ENCODE results near the gene DRC3.
A peak's percentile ranks its signal among the peaks of the same experiment; 100 is the strongest.
"Not testable (repeated sequence)": the region's sequence is repeated elsewhere in the genome, so short reads cannot be mapped to it uniquely, and the experiment has no call there.

DRC3 gene, protein sequence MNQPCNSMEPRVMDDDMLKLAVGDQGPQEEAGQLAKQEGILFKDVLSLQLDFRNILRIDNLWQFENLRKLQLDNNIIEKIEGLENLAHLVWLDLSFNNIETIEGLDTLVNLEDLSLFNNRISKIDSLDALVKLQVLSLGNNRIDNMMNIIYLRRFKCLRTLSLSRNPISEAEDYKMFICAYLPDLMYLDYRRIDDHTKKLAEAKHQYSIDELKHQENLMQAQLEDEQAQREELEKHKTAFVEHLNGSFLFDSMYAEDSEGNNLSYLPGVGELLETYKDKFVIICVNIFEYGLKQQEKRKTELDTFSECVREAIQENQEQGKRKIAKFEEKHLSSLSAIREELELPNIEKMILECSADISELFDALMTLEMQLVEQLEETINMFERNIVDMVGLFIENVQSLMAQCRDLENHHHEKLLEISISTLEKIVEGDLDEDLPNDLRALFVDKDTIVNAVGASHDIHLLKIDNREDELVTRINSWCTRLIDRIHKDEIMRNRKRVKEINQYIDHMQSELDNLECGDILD

DNA sequence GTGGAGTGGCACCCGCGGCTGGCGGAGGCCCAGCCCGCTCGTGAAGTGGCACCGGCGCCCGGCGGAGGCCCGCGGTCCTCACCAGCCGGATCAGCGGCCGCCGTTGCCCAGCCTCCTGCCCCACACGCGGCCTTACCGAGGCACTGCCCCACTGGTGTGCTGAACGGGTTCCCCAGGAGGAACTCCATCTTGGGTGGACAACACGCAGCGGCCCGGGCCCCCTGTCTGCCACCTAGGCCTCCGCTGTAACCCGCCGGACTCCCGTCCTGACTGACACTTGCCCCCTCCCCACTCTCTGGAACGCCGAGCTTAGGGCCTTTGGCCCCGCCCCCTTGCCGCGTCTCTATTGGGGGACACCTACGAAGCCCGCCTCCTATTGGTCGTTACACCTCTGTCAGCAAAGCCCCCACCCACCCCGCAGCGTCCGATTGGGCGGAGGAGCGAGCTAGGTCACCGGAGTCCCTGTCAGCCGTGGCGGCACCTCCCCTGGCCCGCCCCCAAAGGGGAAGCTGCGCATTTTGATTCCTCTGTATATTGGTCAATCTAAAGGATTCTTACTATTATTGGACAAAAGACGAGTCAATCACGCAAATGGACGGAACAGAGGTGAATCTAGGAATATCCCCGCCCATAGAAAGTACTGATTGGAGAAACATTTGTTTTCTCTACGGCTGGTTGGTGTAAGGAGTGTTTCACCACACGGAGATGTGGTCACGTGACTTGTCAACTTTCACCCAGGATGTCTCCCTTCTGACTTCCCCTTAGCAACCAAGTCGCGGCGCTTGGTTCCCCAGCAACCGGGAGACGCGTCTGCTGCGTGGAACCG is at the start of gene DRC3, which contains the start of gene TOM1L2:
DRC3 (plus strand) TSS at position 737 of the 826 bp plus-strand sequence. CDS start 4,737 bp downstream, outside the sequence.
TOM1L2 (minus strand) TSS at position 275 of the 826 bp plus-strand sequence; CDS start at position 188, 87 bp downstream.
- peak; percentile 100 for DNase-seq

DNA sequence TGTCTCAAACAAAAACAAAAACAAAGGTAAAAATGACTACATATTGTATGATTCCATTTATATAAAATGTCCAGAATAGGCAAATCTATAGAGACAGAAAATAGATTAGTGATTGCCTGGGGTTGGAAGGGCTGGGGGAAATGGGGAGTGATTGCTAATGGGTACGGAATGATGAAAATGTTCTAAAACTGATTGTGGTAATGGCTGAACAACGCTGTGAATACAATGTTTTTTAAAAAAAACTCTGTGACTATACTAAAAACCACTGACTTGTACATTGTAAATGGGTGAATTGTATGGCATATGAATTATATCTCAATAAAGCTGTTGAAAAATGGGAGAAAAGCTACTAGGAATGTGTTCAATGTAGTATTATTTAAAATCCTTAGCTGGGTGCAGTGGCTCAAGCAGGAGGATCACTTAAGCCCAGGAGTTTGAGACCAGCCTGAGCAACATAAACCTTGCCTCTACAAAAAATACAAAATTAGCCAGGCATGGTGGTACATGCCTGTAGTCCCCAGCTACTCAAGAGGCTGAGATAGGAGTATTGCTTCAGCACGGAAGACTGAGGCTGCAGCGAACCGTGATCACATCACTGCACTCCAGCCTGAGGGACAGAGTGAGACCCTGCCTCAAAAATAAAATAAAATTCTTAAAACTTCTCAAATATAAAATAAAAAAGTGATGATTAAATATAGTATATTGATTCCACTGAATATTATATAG is 48.4 kb upstream of the DRC3 start:
- no peak for DNase-seq

DNA sequence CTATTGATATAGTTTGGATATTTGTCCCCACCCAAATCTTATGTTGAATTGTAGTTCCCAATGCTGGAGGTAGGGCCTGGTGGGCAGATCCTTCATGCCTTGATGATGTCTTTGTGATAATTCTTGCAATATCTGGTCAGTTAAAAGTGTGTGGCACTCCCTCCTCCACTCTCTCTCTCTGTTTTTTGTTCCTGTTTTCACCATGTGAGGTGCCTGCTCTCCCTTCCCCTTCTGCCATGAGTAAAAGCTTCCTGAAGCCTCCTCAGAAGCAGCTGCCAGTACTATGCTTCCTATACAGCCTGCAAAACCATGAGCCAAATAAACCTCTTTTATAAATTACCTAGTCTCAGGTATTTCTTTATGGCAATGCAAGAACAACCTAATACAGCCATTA is 47.8 kb upstream of the DRC3 start:
- no peak for DNase-seq

DNA sequence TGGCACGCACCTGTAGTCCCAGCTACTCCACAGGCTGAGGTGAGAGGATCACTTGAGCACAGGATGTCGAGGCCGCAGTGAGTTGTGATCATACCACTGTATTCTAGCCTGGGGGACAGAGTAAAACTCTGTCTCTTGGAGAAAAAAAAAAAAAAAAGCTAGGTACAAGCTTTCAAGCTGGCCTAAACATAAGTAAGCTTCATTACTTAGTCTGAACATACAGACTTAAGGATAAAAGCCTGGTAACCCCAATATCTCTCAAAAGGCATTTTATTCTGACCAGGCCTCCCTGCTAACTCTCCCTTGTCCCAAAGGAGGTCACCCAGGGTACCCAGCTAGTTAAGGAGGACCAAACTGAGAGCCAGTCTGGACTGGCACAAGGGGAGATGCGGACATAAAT is 46.6 kb upstream of the DRC3 start:
- no peak for DNase-seq

DNA sequence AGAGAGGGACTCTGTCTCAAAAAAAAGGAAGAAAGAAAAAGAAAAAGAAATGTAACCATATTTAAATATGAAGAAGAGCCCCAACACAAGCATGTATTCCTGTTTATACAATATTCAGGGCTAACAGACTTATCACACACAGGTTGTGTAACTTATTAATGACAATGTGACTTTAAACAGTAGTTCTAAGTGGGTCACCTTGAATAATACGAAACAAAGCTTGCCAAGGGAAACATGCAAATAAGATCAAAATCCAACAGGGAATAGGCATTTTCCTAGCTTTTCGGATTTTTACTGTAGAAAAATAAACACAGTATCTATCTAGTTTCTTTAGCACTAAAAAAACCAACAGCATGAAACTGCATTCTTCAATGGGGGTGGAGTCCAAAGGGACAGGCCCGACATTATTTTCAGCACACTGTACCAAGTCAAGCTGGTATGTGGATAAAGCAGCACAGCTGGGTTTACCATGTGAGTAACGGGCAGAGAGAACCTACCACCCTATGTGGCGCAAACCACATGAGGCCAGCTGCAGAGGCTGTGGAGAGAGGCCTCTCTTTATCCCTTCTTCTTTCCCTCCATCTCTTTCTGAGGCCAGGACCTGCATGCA is 45.7 kb upstream of the DRC3 start:
- no peak for DNase-seq

DNA sequence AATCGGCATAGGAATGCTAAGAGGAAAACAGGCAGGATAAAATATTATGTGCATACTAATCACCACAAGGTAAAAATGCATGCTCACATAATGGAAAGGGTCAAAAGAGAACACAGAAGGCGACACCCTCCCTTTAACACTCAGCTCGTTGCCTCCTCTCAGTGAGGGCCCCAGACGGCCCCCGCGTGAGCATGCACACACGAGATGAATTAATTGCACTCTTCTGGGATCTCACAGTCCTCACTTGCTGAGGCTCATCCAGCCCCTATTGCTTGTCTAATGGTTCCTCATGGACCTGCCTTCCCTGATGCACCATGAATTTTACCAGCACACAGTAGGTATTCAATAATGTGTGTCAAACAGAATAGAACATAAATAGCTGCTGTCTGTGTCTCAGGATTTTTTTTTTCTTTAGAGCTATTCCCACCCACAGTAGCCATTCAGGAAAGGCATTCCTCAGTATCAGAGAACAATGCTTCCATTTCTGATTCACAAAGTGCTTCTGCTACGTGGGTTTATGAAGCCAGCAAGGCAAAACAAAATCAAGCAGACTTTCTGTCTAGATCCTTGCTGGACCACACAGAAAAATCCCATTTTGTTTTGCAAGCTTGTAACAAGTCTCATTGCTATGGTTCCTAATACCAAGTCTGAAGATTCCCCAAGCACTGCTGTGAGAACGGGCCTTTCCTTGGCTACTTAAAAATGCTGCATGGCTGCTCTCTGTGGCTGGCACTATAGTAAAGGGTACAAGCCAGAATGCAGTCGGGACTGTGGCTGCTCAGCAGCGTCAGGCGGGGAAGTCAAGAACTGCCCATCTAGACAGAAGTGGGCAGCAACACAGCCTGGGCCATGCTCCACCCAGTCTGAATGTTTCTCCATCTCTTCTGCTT is 44.0 kb upstream of the DRC3 start:
- peak; percentile 60 to 79 for DNase-seq

DNA sequence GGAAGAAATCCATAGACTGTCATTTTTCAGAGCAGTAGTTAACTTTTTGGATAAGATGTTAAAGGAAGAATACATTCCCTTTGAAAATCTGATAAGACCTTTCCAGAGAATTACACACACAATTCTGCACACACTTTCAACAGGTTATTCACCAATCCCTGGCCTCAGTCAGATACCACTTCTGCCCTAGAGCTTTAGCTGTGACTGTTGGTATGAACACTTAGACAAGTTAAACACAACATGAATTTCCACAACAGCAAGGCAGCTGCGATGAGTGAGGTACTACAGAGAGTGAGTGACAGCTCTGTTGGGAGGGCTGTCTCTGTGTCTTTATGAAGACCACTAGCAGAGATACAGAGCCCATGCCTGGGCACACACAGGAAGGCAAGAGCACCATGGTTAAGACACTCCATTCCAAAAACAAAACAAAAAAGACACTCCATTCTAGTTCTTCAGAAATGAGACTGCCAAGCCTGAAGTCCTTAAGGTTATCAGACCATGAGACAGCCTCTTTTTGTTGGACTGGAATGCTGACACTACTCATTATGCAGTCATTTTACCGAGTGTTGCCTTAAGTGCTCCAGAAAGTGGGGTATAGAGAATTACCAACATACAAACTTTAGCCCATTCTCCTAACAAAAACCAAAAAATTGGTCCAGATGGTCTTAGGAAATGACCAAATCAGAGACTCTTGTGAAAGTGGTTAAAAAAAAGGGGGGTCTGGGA is 42.8 kb upstream of the DRC3 start:
- DNase-seq, result no peak

DNA sequence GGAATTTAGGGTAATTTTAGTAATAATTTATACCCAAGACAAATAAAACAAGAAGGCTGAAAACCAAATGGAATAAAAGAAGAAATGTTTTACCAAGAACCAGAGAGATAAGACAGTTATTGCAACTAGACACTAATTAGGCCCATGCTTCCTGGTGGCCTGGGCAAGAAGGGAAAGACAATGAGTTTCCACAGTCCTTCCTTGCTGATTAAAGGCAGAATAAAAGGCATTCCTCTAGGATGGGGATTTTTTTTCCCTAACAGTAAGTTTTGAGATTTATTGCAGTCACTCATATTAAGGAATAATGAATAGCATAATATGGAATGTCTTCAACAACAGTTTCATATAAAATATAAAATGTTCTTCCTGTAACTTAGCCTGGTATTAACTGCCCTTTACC is 42.0 kb upstream of the DRC3 start:
- DNase-seq, result no peak

DNA sequence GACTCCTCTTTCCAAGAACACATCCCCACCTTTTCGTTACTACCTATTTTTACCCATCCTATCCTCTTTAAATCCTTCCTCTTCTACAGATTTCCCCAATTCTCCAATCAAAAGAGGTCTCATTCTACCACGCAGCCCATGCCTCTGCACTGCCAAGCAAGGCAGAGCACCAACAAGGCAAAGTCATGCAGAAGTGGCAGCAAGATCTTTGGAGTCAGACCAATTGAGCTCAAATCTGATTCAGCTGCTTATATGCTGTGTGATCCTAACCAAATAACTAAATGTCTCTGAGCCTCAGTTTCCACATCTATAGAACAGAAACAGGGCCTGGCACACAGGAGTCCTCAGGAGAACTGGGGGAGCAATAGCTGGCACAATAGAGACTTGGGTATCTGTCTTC is 41.5 kb upstream of the DRC3 start:
- DNase-seq, result no peak

DNA sequence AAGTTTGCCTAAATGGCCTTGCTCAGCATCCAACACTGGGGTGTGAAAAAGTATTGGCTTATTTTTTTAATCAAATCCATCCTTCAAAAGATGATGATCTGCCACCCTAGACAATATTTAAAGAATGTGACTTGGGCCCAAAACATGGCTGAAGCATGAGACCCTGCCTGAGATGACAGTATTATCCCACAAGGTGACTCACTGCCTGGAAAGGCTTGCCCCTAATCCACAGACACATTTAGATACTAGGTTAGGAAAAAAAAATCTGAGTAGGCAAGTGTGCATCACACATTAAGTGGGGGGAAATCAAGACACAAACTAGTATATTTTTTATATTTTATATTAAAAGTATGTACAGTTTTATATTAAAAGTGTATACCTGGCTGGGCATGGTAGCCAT is 38.9 kb upstream of the DRC3 start:
- DNase-seq, result no peak

DNA sequence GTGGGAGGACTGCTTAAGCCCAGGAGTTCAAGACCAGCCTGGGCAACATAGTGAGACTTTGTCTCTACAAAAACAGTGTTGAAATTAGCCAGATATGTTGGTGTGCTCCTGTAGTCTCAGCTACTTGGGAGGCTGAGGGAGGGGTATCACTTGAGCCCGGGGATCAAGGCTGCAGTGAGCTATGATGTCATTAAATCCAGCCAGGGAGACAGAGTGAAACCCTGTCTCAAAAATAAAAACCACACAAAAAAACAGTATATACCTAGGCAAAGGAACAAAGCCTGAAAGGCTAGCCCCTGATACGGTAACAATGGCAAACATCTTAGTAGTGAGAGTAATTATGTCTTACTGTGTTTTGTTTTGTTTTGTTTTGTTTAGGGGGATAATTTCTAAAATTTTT is 38.4 kb upstream of the DRC3 start:
- no peak for DNase-seq

DNA sequence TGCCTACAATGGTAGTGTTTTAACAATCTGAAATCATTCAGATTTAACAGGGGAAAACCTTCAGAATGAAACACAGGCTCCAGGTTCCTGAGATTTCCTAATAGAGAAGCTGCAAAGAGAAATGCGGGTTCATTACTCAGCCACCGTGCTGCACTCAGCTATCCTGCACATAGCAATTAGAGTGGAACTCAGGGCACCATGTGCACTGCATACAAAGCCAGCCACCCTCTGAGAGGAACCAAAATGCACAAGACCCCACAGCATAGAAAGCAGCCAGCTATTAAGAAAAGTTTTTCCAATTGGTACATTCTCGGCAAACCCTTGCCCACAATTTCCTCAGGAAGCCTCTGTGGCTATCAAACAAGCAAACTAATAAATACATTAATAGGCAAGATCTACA is 37.9 kb upstream of the DRC3 start:
- DNase-seq, result no peak

DNA sequence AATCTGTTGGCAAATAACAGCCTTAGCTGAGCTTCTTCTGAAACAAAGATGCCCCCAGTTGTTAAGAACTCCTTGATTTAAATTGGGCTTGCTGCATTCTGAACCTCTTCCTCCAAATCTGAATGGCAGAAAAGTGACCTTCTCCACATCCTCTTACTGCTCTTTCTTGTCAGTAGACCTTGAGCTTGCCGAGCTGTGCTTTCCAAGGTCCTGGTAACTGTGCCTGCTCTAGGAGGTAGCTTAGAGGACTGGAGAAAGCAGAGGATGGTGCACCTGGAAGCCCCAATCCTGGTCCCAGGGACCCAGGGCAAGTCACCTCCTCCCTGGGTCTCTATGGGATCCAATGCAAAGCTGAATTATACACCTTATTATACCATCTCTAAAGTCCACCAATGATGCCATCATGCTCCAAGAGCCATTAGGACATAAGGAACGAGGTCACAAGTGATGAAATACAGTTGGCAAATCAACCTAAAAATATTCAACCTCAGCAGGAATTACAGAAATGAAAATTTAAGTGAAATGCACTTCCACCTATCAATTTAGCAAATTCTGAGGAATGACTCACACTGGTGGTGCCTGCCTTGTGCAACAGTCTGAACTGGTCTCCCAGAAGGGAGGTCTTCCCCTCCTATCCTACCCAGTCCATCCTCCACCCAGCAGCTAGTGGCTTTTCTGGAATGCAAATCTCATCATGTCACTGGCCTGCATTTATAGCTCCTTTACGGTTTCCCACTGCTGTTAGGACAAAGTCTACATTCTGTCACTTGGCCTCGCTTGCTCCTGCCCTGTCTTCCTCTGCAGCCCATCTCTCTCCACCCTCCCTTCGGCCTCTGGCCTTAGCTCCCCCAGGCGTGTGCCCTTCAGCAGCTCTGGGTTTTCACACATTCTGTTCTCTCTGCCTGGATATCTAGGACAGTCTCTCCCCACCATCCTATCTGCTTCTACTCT is 37.1 kb upstream of the DRC3 start:
- no peak for DNase-seq

DNA sequence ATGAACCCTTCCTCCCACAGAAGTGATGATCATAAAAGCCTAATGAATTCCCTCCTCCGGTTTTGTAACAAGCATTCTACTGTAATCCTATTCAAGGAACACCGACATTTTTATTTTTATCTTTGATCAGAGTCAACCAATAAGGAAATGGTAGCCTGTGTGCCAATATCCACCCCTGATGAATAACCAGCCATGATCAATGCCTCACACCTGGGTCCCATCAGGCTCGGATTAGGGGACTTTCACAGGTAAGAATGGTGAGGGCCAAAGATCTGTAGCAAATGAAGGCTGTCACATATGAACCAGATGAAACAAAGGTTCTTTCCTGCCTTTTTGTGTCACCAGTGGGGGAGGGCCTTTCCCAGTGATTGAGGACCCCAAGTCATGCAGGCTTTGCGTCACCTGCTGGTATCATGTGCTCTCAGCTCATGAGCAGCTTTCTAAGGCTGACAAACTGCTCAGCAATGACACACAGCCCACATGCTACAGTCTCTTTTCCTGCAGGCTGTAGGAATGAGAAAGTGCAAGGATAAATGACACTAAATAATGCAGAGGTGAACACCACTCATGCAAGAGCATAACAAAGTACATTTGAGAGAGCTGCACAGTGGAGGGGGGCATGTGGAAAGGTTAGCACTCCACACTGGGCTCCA is 35.3 kb upstream of the DRC3 start:
- no peak for DNase-seq

DNA sequence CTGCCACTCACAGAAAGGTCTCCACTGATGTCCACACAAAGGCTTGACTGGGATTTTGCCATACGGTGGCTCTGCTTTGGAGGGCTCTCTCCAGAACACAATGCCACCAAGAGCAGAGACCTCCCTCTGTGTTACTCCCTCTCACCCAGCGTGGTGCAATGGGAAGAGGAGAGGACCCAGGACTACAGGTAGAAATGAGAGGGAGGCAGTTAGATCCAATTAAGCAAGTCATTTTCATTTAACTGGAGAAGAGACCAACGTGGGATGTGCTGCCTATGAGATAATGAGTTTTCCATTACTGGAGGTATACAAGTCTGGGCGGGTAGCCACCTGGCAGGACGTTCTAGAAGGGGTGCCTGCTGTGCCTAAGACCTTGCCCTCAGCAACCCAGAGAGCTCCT is 34.7 kb upstream of the DRC3 start:
- no peak for DNase-seq

DNA sequence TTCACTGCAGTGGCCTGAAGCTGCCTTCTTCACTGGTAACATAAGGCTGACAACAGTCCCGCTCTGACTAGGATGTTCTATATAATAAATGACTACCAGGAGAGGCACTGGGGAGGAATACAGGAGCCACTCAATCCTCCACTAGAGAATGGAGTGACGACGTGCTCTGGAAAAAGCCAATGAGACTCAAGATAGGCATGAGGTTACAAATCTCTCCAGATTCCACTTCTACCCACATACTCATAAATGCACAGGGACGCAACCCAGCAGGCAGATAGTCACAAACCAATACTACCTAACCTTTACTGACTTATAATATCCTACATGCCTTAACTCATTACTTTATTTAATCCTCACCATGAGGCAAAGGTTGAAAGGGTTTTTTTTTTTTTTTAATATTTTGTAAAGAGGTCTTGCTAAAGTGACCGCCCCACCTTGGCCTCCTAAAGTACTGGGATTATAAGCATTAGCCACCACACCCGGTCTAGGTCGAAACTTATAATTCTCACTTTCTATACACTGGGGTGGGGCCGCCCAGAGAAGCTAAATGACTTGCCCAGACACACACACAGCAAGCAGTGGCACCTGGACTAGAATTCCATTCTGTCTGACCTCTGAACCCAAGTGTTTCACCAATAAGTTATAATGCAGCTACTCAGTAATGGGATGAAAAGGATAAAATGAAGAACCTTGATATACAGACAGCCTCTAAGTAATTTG is 34.1 kb upstream of the DRC3 start:
- no peak for DNase-seq

DNA sequence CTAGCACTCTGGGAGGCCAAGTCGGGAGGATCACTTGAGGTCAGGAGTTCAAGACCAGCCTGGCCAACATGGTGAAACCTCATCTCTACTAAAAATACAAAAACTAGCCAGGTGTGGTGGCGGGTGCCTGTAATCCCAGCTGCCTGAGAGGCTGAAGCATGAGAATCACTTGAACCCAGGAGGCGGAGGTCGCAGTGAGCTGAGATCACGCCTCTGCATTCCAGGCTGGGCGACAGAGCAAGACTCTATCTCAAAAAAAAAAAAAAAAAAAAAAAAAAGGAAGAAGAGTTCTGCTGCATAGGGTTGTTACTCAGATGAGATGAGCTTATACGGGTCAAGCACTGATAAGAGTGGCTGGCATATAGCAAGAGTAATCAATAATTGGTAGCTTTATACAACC is 32.7 kb upstream of the DRC3 start:
- not testable (repeated sequence) for DNase-seq

DNA sequence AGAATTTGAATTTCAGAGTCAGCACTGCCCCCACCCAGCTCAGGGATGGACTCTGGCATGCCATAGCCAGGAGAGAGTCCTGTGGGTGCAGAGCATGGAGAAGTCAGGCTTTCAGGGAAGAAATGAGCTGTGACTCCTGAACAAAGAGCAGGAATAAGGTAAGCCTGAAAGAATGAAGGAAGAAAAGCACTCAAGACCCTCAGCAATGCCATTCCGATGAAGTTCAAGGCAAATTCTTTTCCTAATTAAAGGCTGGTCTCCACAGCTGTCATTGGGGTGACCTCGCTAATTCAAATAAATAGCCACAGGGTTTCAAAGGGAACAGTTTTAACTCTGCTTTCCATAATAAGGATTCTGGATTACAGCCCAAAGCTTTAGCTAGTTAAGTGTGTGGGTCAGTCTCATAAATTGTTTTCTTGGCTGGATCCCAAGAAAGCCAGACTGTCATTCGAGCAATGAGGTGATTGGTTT is 32.2 kb upstream of the DRC3 start:
- no peak for DNase-seq

Data from hippocampal formation (tissue), 2 donors.